Measurements from ENCODE around the gene FAM200A.
"Not testable (repeated sequence)": the region's sequence is repeated elsewhere in the genome, so short reads cannot be mapped to it uniquely, and the experiment has no call there.

FAM200A gene

GRCh38 chr7:99559175-99559915, 7.4 kb upstream of the FAM200A start:
- DNase-seq = no peak

- peak; percentile 25 to 96 (median 87) for DNase-seq
Observed at GRCh38 chr7:99558306-99559174, 6.6 kb upstream of the FAM200A start, which contains the start of gene ZNF655. Gene ZNF655, plus strand, starts transcription at chr7:99558642. Its CDS starts 1,918 bp downstream, at chr7:99560560.

GRCh38 chr7:99557940-99558305, 6.0 kb upstream of the FAM200A start:
- peak in 3 of 58 donors; percentile 60 to 76 (median 64) for DNase-seq

GRCh38 chr7:99557196-99557607, 5.3 kb upstream of the FAM200A start:
- no peak for DNase-seq

GRCh38 chr7:99554939-99555338, 3.0 kb upstream of the FAM200A start:
- no peak for DNase-seq

GRCh38 chr7:99553039-99553438, 1.1 kb upstream of the FAM200A start:
- no peak for DNase-seq

- DNase-seq = peak in 2 of 58 donors; percentile 9 to 36
Observed at GRCh38 chr7:99551334-99551733, 580 bp downstream of the FAM200A start.

GRCh38 chr7:99549545-99549944, 2.4 kb downstream of the FAM200A start:
- DNase-seq = not testable (repeated sequence)

- not testable (repeated sequence) for DNase-seq
Observed at GRCh38 chr7:99545308-99545707, 6.6 kb downstream of the FAM200A start.

- DNase-seq = no peak
Observed at GRCh38 chr7:99543916-99544315, 8.0 kb downstream of the FAM200A start.

- no peak for DNase-seq
Observed at GRCh38 chr7:99543081-99543671, 8.7 kb downstream of the FAM200A start.

- DNase-seq = no peak
Observed at GRCh38 chr7:99541212-99541611, 10.7 kb downstream of the FAM200A start.

- no peak for DNase-seq
Observed at GRCh38 chr7:99540542-99540941, 11.4 kb downstream of the FAM200A start.

- DNase-seq = no peak
Observed at GRCh38 chr7:99539213-99539811, 12.6 kb downstream of the FAM200A start.

GRCh38 chr7:99535667-99536066, 16.2 kb downstream of the FAM200A start:
- no peak for DNase-seq

- no peak for DNase-seq
Observed at GRCh38 chr7:99531354-99531765, 20.6 kb downstream of the FAM200A start.

- DNase-seq = no peak
Observed at GRCh38 chr7:99525713-99526440, 26.0 kb downstream of the FAM200A start.

- DNase-seq = no peak
Observed at GRCh38 chr7:99521399-99521798, 30.5 kb downstream of the FAM200A start.

GRCh38 chr7:99514050-99514449, 37.9 kb downstream of the FAM200A start:
- DNase-seq = no peak

- no peak for DNase-seq
Observed at GRCh38 chr7:99505324-99505662, 46.6 kb downstream of the FAM200A start.
